Astrocyte (in vitro differentiated cells and primary cell): ENCODE data around the gene GRIN2A. TPM values are rescaled to one million over a fixed set of nuclear protein-coding genes. Genes with fewer than 3 reads are reported as not detected.

Source experiments
- DNase-seq: peaks from one replicate; pipeline ENCODE4 v3.0.0-alpha.2; 2010; ENCODE audit warnings: low read depth
- FAIRE-seq: peaks from 2 replicates; lab custom pipeline; 2011; peaks lifted over from hg19 to GRCh38; lab: Jason Lieb, UNC
- H2AFZ ChIP-seq: 2 replicates; pipeline ENCODE4 v1.6.0; 2012; ENCODE audit warnings: low read depth, low read length, inconsistent platforms
- H3K27ac ChIP-seq: 2 replicates; pipeline ENCODE4 v1.5.1; 2011; ENCODE audit warnings: low read depth, low read length, inconsistent platforms
- H3K27me3 ChIP-seq: 2 replicates; pipeline ENCODE4 v1.6.0; 2011; ENCODE audit warnings: low read length, inconsistent platforms; ENCODE audit not compliant: insufficient read depth
- H3K36me3 ChIP-seq: 2 replicates; pipeline ENCODE4 v1.5.1; 2011; ENCODE audit warnings: low read length, inconsistent platforms; ENCODE audit not compliant: insufficient read depth
- H3K4me1 ChIP-seq: 2 replicates; pipeline ENCODE4 v1.5.1; 2011; ENCODE audit warnings: low read length, inconsistent platforms; ENCODE audit not compliant: insufficient read depth
- H3K4me2 ChIP-seq: 2 replicates; pipeline ENCODE4 v1.6.0; 2012; ENCODE audit warnings: low read length, inconsistent platforms
- H3K4me3 ChIP-seq: 2 replicates; pipeline ENCODE4 v1.5.1; 2011; ENCODE audit warnings: low read depth, mild to moderate bottlenecking, low read length, inconsistent platforms; ENCODE audit not compliant: insufficient read depth
- H3K79me2 ChIP-seq: 2 replicates; pipeline ENCODE4 v1.6.0; 2012; ENCODE audit warnings: mild to moderate bottlenecking, low read length, inconsistent platforms; ENCODE audit not compliant: insufficient read depth
- H3K9ac ChIP-seq: 2 replicates; pipeline ENCODE4 v1.6.0; 2012; ENCODE audit warnings: mild to moderate bottlenecking, low read length, inconsistent platforms
- H3K9me3 ChIP-seq: 2 replicates; pipeline ENCODE4 v1.5.1; 2012; ENCODE audit warnings: low read depth, mild to moderate bottlenecking, low read length, inconsistent platforms; ENCODE audit not compliant: insufficient read depth
- H4K20me1 ChIP-seq: 2 replicates; pipeline ENCODE4 v1.6.0; 2012; ENCODE audit warnings: low read length, inconsistent platforms; ENCODE audit not compliant: insufficient read depth
- H3K27ac Mint-ChIP-seq: one replicate; pipeline ENCODE4 v1.8.0; 2021; ENCODE audit warnings: mild to moderate bottlenecking, mixed read lengths; ENCODE audit not compliant: unreplicated experiment
- H3K27me3 Mint-ChIP-seq: one replicate; pipeline ENCODE4 v1.8.0; 2021; ENCODE audit warnings: low read depth, mixed read lengths; ENCODE audit not compliant: unreplicated experiment
- H3K36me3 Mint-ChIP-seq: one replicate; pipeline ENCODE4 v1.8.0; 2021; ENCODE audit warnings: low read depth, mixed read lengths; ENCODE audit not compliant: unreplicated experiment
- H3K4me1 Mint-ChIP-seq: one replicate; pipeline ENCODE4 v1.8.0; 2021; ENCODE audit warnings: low read depth, mixed read lengths; ENCODE audit not compliant: unreplicated experiment
- H3K4me3 Mint-ChIP-seq: one replicate; pipeline ENCODE4 v1.8.0; 2021; ENCODE audit warnings: mild to moderate bottlenecking, moderate library complexity, mixed read lengths; ENCODE audit not compliant: unreplicated experiment
- H3K9me3 Mint-ChIP-seq: one replicate; pipeline ENCODE4 v1.8.0; 2021; ENCODE audit warnings: mild to moderate bottlenecking, mixed read lengths; ENCODE audit not compliant: unreplicated experiment
- EZH2 ChIP-seq: IDR thresholded peaks from 2 replicates; pipeline ENCODE4 v1.6.1; 2012; ENCODE audit warnings: mild to moderate bottlenecking, low read length, inconsistent platforms; ENCODE audit not compliant: insufficient read depth
- total RNA-seq: library from RNA; stranded (reverse); gene quantifications from 2 replicates; pipeline ENCODE4 v1.2.1, GENCODE V29; 2021
- TF ChIP-seq, protein P1 (sequence below): IDR thresholded peaks from 2 replicates; pipeline ENCODE4 v1.5.1; 2011; ENCODE audit warnings: low read depth, mild to moderate bottlenecking, inconsistent platforms, low read length, moderate library complexity; ENCODE audit not compliant: insufficient read depth

GRIN2A gene
- total RNA-seq, 1 donor from 2014 or later: 0.68 TPM

DNA sequence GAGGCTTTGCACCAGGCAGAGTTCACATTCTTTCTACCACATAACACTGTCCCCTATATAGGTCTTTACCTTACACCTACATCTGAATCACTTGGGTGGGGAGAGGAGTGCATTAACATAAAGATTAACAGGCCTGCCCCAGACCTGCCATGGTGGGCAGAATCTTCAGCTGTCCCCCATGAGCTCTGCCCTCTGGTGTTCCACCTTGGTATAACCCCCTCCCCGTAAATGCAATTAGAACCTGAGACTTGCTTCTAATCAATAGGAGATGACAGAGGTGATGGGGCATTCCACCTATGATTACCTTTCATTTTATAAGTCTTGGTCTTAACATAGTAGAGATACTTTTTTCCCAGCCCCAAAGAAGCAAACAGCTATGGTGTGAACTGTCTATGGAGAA lies 20.4 kb upstream of the GRIN2A start:
- Mint-ChIP-seq H3K27ac (no peak overlapping the region), H3K4me3 (no peak overlapping the region), H3K36me3 (no peaks in the 10 kb centered on the region), H3K4me1 (no peaks in the 10 kb centered on the region), H3K27me3 (peaks cover 15% of the 10 kb centered on the region), H3K9me3 (peaks cover 9% of the 10 kb centered on the region)
- no peaks in the 10 kb centered on the region for H3K27me3 ChIP-seq
- no peak for TF ChIP-seq EZH2
- TF ChIP-seq, protein P1, sequence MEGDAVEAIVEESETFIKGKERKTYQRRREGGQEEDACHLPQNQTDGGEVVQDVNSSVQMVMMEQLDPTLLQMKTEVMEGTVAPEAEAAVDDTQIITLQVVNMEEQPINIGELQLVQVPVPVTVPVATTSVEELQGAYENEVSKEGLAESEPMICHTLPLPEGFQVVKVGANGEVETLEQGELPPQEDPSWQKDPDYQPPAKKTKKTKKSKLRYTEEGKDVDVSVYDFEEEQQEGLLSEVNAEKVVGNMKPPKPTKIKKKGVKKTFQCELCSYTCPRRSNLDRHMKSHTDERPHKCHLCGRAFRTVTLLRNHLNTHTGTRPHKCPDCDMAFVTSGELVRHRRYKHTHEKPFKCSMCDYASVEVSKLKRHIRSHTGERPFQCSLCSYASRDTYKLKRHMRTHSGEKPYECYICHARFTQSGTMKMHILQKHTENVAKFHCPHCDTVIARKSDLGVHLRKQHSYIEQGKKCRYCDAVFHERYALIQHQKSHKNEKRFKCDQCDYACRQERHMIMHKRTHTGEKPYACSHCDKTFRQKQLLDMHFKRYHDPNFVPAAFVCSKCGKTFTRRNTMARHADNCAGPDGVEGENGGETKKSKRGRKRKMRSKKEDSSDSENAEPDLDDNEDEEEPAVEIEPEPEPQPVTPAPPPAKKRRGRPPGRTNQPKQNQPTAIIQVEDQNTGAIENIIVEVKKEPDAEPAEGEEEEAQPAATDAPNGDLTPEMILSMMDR: peak; percentile 11
- H3K36me3 ChIP-seq: no peaks in the 10 kb centered on the region
- no peaks in the 10 kb centered on the region for H3K9me3 ChIP-seq
- DNase-seq (no peak), FAIRE-seq (no peak)
- H4K20me1 ChIP-seq: no peaks in the 10 kb centered on the region
- H3K4me3 ChIP-seq: no peak overlapping the region
- no peaks in the 10 kb centered on the region for H3K4me1 ChIP-seq
- H2AFZ ChIP-seq: no peak overlapping the region
- H3K79me2 ChIP-seq: no peaks in the 10 kb centered on the region
- H3K27ac ChIP-seq: no peak overlapping the region
- H3K9ac ChIP-seq: no peak overlapping the region
- no peak overlapping the region for H3K4me2 ChIP-seq

DNA sequence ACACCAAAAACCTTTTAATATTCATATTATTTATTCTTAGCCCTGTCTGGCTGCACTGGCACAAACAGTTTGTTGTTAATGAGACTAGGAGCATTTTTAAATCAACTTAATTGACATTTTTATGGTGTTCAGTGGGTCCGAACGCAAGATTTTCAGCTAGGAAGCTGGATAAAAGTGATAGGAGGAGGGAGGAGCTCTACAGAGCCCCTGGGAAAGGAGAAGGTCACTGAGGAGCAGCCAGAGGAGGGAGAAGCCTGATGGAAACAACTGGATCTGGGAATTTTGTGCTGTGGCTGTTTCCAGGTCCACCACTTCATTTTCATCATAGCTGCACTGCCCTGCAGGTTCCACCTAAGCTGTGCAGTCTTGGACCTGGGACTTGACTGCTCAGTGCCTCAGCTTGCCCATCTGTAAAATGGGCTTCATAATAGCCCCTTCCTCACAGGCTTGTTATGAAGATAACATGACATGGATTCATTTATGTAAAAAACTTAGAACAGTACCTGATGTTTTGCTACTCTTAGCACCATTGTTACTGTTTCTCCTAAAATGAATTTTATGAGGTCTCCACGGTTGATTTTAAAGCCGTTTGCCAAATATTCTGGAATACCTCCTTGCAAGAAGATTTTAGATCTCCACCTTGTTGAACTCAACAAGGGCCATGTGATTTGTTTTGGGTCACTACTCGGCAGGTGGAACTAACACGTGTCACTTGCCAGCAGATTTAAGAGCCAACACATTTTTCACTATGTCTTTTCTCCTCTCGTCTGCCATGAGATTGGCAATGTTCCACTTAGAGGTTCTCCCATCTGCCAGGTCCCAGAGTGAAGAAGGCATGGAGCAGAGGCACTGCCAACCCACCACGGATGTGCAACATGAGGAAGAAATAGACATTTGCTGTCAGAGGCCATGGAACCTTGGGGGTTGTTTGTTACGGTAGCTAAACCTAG lies 18.7 kb upstream of the GRIN2A start:
- no peaks in the 10 kb centered on the region for H4K20me1 ChIP-seq
- no peaks in the 10 kb centered on the region for H3K27me3 ChIP-seq
- TF ChIP-seq, protein P1: no peak
- TF ChIP-seq EZH2: no peak
- H3K4me3 ChIP-seq: no peak overlapping the region
- Mint-ChIP-seq H3K27ac (no peak overlapping the region), H3K4me1 (no peaks in the 10 kb centered on the region), H3K4me3 (no peak overlapping the region), H3K9me3 (peaks cover 8% of the 10 kb centered on the region), H3K36me3 (no peaks in the 10 kb centered on the region), H3K27me3 (peaks cover 19% of the 10 kb centered on the region)
- no peak overlapping the region for H3K9ac ChIP-seq
- DNase-seq (no peak), FAIRE-seq (no peak)
- H3K36me3 ChIP-seq: no peaks in the 10 kb centered on the region
- H2AFZ ChIP-seq: no peak overlapping the region
- H3K4me2 ChIP-seq: no peak overlapping the region
- no peaks in the 10 kb centered on the region for H3K79me2 ChIP-seq
- no peak overlapping the region for H3K27ac ChIP-seq
- H3K4me1 ChIP-seq: no peaks in the 10 kb centered on the region
- H3K9me3 ChIP-seq: no peaks in the 10 kb centered on the region

DNA sequence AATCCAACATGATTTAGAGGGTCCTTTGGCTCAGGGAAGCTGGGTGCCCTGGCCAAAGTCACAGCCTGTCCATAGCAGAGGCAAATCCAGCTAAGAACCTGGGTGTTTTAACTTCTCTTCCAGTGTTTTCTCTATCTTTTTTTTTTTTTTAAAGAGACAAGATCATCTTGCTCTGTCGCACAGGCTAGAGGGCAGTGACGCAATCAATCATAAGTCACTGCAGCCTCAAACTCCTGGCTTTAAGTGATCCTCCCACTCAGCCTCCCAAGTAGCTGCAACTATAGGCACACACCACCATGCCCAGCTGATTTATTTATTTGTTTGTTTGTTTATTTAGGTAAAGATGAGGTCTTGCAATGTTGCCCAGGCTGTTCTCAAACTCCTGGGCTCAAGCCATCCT lies 14.8 kb upstream of the GRIN2A start:
- Histone ChIP-seq H3K79me2 (no peaks in the 10 kb centered on the region), H4K20me1 (no peaks in the 10 kb centered on the region), H3K27ac (no peak overlapping the region), H3K9ac (no peak overlapping the region), H2AFZ (no peak overlapping the region), H3K9me3 (no peaks in the 10 kb centered on the region), H3K4me1 (no peaks in the 10 kb centered on the region), H3K36me3 (no peaks in the 10 kb centered on the region), H3K4me3 (no peak overlapping the region), H3K4me2 (no peak overlapping the region), H3K27me3 (no peaks in the 10 kb centered on the region)
- TF ChIP-seq, protein P1: no peak
- TF ChIP-seq EZH2: no peak
- Mint-ChIP-seq H3K9me3 (no peaks in the 10 kb centered on the region), H3K4me1 (no peaks in the 10 kb centered on the region), H3K27me3 (peaks cover 22% of the 10 kb centered on the region), H3K36me3 (no peaks in the 10 kb centered on the region), H3K4me3 (no peak overlapping the region), H3K27ac (no peak overlapping the region)
- no peak for FAIRE-seq
- DNase-seq: no peak
